ENCODE measurements around the gene C10orf90. TPM values are rescaled to one million over a fixed set of nuclear protein-coding genes. Genes with fewer than 3 reads are reported as not detected.

Gene C10orf90
- total and polyA plus RNA-seq, 2 of the 8 experiments (the other 6 are each of a cell fraction or from before 2014, with no cell fraction given) = 0.21 TPM; not detected in 1

- POLR2A ChIA-PET (ENCODE audit: partially characterized antibody) = no interaction called here
Observed at GRCh38 chr10:126455766-126456405, 214.6 kb downstream of the C10orf90 start.

More at GRCh38 chr10:126455766-126456405, 214.6 kb downstream of the C10orf90 start:
- H3K18ac ChIP-seq (ENCODE audit: extremely low read depth, low read length) = no peak overlapping the region
- 85% methylated on average over 11 of the region's 11 CpGs; no CpG with 5 or more reads in 1 of the 2 experiments for WGBS, 2 experiments (ENCODE audit: extremely low coverage in 1 of 2, insufficient coverage in 1 of 2, insufficient read length in 1 of 2, insufficient replicate concordance in 2 of 2, low coverage in 1 of 2, low lambda C conversion rate in 2 of 2, missing lambda C conversion rate in 1 of 2)
- no peaks in the 10 kb centered on the region for H4K20me1 ChIP-seq (replicated peaks in 1 of 2; ENCODE audit: control insufficient read depth in 1 of 2, insufficient read depth in 2 of 2, low read length in 2 of 2)
- H3K56ac ChIP-seq (replicated peaks; ENCODE audit: insufficient read length, low read depth, low read length) = no peak overlapping the region
- no peak overlapping the region for H2BK120ac ChIP-seq (replicated peaks; ENCODE audit: low read depth, low read length)
- no peak overlapping the region for H2BK15ac ChIP-seq (ENCODE audit: low read length)
- H3K23ac ChIP-seq (ENCODE audit: insufficient read length) = no peak overlapping the region
- no peaks in the 10 kb centered on the region for H3K9me3 ChIP-seq (ENCODE audit: insufficient read depth in 2 of 2, low read depth in 1 of 2, low read length in 1 of 2)
- CTCF ChIA-PET (ENCODE audit: partially characterized antibody) = interaction anchor here (0.8 to 1.4 kb wide), 4 partner anchors 11 to 277 kb away, joined by 3 to 4 read pairs (median 4); no protein-coding TSS in a partner anchor
- H3K9ac ChIP-seq (replicated peaks in 1 of 4; ENCODE audit: extremely low read depth in 1 of 4, low read depth in 3 of 4, low read length in 3 of 4) = no peak overlapping the region
- H3K4me2 ChIP-seq (ENCODE audit: insufficient read depth in 1 of 2, low read depth in 2 of 2, low read length in 2 of 2) = no peak overlapping the region
- H3K79me1 ChIP-seq (ENCODE audit: low read depth, low read length) = no peaks in the 10 kb centered on the region
- no peaks in the 10 kb centered on the region for H3K36me3 ChIP-seq (ENCODE audit: control insufficient read depth in 2 of 4, insufficient read depth in 4 of 4, low read length in 3 of 4)
- no peak overlapping the region for H2AK5ac ChIP-seq (ENCODE audit: low read depth, low read length)
- H3K4me1 ChIP-seq (replicated peaks in 1 of 4; ENCODE audit: control insufficient read depth in 3 of 4, insufficient read depth in 4 of 4, low read length in 3 of 4) = no peaks in the 10 kb centered on the region
- no peaks in the 10 kb centered on the region for H3K79me2 ChIP-seq (ENCODE audit: control insufficient read depth in 1 of 2, insufficient read depth in 2 of 2, low read length in 2 of 2)
- H4K5ac ChIP-seq (ENCODE audit: insufficient read length, low read depth, low read length) = no peak overlapping the region
- H3K14ac ChIP-seq (ENCODE audit: insufficient read length) = no peak overlapping the region
- no peaks in the 10 kb centered on the region for H3K27me3 ChIP-seq (replicated peaks in 1 of 4; ENCODE audit: control insufficient read depth in 3 of 4, extremely low read depth in 1 of 4, insufficient read depth in 3 of 4, low read length in 3 of 4)
- no peak overlapping the region for H2BK12ac ChIP-seq (ENCODE audit: low read depth, low read length)
- no peak overlapping the region for H4K8ac ChIP-seq (ENCODE audit: extremely low read depth, insufficient read depth, low read length)
- no peak overlapping the region for H2BK20ac ChIP-seq (ENCODE audit: low read length)
- DNase-seq (ENCODE audit: low read depth in 1 of 2, low spot score in 2 of 2) (peak in 1 of 2 experiments; percentile 32), FAIRE-seq (no peak)
- H3K23me2 ChIP-seq (ENCODE audit: low read depth, low read length) = no peaks in the 10 kb centered on the region
- H2BK5ac ChIP-seq (ENCODE audit: low read depth, low read length) = no peak overlapping the region
- TF ChIP-seq KDM5A (IDR thresholded peaks at IDR 0.05; ENCODE audit: low read length) = no peak
- TF ChIP-seq SAP30 (IDR thresholded peaks at IDR 0.05; ENCODE audit: insufficient read depth, insufficient replicate concordance, low read length) = no peak
- TF ChIP-seq POLR2AphosphoS5 (IDR thresholded peaks at IDR 0.05; ENCODE audit: low read depth, low read length) = no peak
- no peak for TF ChIP-seq KDM1A (IDR thresholded peaks at IDR 0.05; ENCODE audit: borderline replicate concordance, low read length)
- no peak for TF ChIP-seq BCL11A (IDR thresholded peaks at IDR 0.05; ENCODE audit: low read depth in 2 of 2, low read length in 2 of 2)
- no peak for TF ChIP-seq CBX8 (IDR thresholded peaks at IDR 0.05; ENCODE audit: borderline replicate concordance, low read depth, low read length)
- no peak overlapping the region for H4K91ac ChIP-seq (replicated peaks; ENCODE audit: insufficient read length, low read length)
- H2AFZ ChIP-seq (ENCODE audit: low read length) = no peak overlapping the region
- no peak overlapping the region for H3K4me3 ChIP-seq (ENCODE audit: extremely low read depth in 1 of 4, insufficient read depth in 2 of 4, low read depth in 3 of 4, low read length in 4 of 4)
- no peak overlapping the region for H3K4ac ChIP-seq (replicated peaks; ENCODE audit: insufficient read length, low read depth, low read length)
- H3K27ac ChIP-seq (ENCODE audit: low read depth, low read length) = no peak overlapping the region

All from H1 (cell line).